Choroid plexus epithelial cell (primary cell): ENCODE results near the gene SEPHS1.
"Not testable (repeated sequence)": the region's sequence is repeated elsewhere in the genome, so short reads cannot be mapped to it uniquely, and the experiment has no call there.

Experiments
- DNase-seq: peaks from one replicate; pipeline ENCODE4 v3.0.0-alpha.2; 2010; ENCODE audit warnings: low read depth
- H3K4me3 ChIP-seq: 2 replicates; pipeline ENCODE4 v1.5.1; 2011; ENCODE audit warnings: low read depth, mild to moderate bottlenecking, control low read depth, low read length, moderate library complexity
- TF ChIP-seq, protein P1 (sequence below): conservative IDR thresholded peaks from 2 replicates; pipeline ENCODE4 v1.5.1; 2011; ENCODE audit warnings: low read depth, mild to moderate bottlenecking, control low read depth, inconsistent platforms, low read length, moderate library complexity

Gene SEPHS1

DNA sequence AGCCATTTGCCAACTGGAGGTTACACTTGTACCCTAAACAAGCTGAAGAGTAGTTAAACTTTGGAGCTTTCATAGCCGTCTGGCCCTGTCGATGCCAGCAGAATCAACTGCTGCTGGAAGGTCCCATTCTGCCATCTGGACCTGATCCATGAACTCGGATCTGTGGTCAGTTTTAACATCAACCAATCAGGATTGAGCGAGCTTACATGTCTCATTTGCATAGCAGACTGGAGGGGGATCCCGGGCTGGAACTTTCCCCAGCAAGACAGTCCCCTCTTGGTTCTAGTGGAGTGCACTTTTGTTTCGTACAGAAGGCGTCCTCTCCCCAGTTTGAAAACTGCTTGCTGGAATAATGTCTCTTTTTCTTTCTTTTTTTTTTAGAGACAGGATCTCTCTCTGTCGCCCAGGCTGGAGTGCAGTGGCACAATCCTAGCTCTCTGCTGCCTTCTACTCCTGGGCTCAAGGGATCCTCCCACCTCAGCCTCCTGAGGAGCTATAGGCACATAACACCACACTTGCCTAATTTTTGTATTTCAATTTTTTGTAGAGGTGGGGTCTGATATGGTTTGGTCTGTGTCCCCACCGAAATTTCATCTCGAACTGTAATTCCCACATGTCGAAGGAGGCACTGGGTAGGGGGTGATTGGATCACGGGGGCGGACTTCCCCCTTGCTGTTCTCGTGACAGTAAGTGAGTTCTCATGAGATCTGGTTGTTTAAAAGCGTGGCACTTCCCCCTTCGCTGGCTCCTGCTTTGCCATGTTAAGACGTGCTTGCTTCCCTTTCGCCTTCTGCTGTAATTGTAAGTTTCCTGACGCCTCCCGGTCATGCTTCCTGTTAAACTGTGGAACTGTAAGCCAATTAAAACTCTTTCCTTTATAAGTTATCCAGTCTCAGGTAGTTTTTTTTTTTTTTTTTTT is 42.8 kb upstream of the SEPHS1 start:
- H3K4me3 ChIP-seq = no peak overlapping the region
- TF ChIP-seq, protein P1, sequence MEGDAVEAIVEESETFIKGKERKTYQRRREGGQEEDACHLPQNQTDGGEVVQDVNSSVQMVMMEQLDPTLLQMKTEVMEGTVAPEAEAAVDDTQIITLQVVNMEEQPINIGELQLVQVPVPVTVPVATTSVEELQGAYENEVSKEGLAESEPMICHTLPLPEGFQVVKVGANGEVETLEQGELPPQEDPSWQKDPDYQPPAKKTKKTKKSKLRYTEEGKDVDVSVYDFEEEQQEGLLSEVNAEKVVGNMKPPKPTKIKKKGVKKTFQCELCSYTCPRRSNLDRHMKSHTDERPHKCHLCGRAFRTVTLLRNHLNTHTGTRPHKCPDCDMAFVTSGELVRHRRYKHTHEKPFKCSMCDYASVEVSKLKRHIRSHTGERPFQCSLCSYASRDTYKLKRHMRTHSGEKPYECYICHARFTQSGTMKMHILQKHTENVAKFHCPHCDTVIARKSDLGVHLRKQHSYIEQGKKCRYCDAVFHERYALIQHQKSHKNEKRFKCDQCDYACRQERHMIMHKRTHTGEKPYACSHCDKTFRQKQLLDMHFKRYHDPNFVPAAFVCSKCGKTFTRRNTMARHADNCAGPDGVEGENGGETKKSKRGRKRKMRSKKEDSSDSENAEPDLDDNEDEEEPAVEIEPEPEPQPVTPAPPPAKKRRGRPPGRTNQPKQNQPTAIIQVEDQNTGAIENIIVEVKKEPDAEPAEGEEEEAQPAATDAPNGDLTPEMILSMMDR = no peak
- no peak for DNase-seq

DNA sequence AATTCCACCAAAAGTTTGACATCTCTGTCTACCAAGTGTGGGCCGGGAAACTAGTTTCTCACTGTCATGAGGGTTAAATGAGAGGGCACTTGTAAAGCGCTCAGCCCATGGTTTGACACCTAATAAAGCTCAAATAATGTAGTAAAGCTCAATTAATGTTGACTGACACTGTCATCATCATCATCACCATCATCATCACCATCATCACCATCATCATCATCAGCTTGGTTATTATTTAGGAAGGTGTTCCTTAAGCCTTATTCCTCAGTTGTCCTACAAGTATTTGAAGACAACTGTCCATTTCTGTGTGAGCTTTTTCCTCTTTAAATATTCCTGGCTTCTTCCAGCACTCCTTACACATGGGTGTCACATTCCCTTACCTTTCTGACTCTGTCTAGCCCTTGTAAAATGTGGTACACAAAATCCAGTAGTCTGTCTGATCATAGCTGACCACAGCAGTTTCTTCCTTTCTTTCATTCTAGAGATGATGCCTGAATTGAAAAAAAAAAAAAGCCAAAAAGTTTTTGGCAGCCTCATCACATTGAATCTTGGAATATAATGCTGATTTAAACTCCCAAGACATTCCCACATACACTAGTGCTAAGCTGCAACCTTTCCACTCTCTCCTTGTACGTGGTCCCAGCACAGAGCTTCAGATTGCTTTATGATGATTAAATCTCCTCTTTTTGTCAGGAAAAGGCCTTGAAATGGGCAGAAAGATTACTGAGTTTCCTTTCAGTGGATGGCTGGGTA is 40.6 kb upstream of the SEPHS1 start:
- TF ChIP-seq, protein P1 = no peak
- H3K4me3 ChIP-seq = no peak overlapping the region
- no peak for DNase-seq

DNA sequence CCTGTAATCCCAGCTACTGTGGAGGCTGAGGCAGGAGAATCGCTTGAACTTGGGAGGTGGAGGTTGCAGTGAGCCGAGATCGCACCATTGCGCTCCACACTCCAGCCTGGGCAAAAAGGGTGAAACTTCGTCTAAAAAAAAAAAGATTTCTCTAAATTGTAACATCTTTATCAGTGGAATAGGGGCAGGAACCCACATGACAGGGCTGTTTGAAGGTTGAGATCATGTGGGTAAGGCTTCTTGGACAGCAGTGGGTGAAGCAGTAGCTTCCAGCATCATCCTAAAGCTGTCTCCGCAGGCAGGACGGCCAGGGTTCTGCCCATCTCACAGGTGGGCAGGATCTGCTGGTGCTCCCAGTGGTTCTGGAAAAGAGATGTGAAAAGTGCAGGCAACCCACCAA is 37.9 kb upstream of the SEPHS1 start:
- TF ChIP-seq, protein P1 = no peak
- DNase-seq = no peak
- H3K4me3 ChIP-seq = no peak overlapping the region

DNA sequence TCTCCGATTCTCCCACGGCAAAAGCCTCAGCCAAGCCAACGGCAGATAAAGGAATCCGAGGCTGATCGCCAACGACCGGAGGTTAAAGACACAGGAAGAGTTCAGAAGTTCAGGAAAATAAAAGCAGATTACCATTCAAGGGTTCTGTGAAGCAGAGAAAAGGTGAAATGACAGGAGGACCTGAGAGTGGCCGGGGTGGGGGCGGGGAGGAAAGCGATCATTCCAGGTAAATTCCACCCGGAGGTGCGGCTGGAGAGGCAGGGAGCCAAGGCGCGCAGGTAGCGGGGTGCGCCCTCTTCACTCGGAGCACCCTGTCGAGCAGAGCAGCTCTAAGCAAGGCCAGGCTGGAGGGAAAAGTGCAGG is 35.3 kb upstream of the SEPHS1 start:
- no peak overlapping the region for H3K4me3 ChIP-seq
- DNase-seq = no peak

DNA sequence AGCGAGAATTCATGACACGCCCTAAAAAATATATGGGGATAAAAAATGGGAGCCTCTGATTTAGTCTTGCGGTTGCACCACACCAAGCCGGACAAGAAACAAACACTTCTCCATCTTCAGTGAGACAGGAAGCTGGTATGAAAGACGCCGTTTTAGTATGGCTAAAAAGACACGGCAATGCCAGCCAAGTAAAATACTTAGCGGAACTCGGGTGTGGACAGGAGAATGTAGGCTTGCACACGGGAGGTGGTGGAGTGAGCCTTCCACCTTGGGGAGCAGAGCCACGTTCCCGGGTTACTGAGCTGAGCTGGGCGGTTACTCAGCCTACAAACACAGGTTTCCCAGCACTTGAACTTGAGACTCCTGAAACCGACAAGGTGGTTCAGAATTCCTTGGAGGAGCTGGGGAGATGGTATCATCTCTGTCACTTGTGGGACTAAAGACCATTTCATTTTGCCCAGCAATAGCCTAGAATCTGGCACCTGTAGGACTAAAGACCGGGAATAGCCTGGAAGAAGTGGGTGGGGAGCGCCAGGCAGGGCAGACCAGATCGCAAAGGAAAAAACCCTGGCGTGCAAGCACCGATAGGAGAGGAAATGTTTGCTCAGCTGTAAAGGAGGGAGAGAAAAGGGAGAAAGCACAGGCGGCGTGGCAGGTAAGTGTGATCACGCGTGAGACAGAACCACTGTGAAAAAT is 34.8 kb upstream of the SEPHS1 start:
- no peak for DNase-seq
- TF ChIP-seq, protein P1 = no peak
- H3K4me3 ChIP-seq = no peak overlapping the region

More for the DNA sequence above, 35.3 kb upstream of the SEPHS1 start:
- TF ChIP-seq, protein P1 = no peak

DNA sequence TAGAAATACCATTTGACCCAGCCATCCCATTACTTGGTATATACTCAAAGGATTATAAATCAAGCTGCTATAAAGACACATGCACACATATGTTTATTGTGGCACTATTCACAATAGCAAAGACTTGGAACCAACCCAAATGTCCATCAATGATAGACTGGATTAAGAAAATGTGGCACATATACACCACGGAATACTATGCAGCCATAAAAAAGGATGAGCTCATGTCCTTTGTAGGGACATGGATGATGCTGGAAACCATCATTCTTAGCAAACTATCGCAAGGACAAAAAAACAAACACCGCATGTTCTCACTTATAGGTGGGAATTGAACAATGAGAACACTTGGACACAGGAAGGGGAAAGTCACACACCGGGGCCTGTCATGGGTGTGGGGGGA is 31.0 kb upstream of the SEPHS1 start:
- DNase-seq, H3K4me3 ChIP-seq: not testable (repeated sequence)

DNA sequence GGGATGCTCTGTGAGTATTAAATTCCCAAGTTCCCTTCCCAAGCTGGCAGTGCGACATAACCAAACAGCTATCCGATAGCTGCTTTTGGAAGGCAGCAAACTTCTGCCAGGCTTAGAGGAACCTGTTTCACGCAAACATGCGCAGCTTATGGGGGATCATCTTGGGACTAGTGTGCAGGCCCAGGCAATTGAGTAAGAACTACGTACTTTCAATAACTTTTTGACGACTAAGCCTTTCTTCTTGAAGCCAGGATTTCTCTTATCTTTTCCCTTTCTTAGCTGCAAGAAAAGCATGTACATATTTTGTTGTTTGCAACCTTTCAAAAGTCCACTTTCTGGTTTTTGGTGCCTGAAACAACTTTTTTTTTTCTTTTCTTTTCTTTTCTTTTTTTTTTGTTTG is 28.7 kb upstream of the SEPHS1 start:
- TF ChIP-seq, protein P1 = no peak
- H3K4me3 ChIP-seq = no peak overlapping the region
- no peak for DNase-seq
